WTC11 (cell line): ENCODE data around the gene C12orf56. TPM values are rescaled to one million over a fixed set of nuclear protein-coding genes. Genes with fewer than 3 reads are reported as not detected.

Experiments
- ATAC-seq: fragments of 200-7000 bp; cut with Tn5 transposase; 2 replicates; pipeline ENCODE4 v1.10.0; 2021; ENCODE audit warnings: mild to moderate bottlenecking, moderate library complexity
- CTCF ChIA-PET: fragments of 300-600 bp; sonication (Branson Sonifier 250); formaldehyde crosslinking; loops from one replicate; lab custom pipeline; 2021; ENCODE audit warnings: antibody characterized with exemption; lab: Charles Lee
- POLR2A ChIA-PET: fragments of 350-600 bp; sonication (Branson Sonifier 250); formaldehyde crosslinking; loops from one replicate; lab custom pipeline; 2021; ENCODE audit warnings: antibody characterized with exemption; lab: Charles Lee
- DNase-seq: peaks from one replicate; pipeline ENCODE4 v3.0.0; 2021; ENCODE audit warnings: low spot score
- H3K27ac Mint-ChIP-seq: 2 replicates; pipeline ENCODE4 v1.8.0; 2021; ENCODE audit warnings: mixed read lengths
- H3K27me3 Mint-ChIP-seq: 2 replicates; pipeline ENCODE4 v1.8.0; 2021; ENCODE audit warnings: low read depth, mild to moderate bottlenecking, moderate library complexity, mixed read lengths
- H3K36me3 Mint-ChIP-seq: 2 replicates; pipeline ENCODE4 v1.8.0; 2021; ENCODE audit warnings: mixed read lengths
- H3K4me1 Mint-ChIP-seq: 2 replicates; pipeline ENCODE4 v1.8.0; 2022; ENCODE audit warnings: mixed read lengths
- H3K4me3 Mint-ChIP-seq: 2 replicates; pipeline ENCODE4 v1.8.0; 2021; ENCODE audit warnings: mild to moderate bottlenecking, moderate library complexity, mixed read lengths
- H3K9me3 Mint-ChIP-seq: 2 replicates; pipeline ENCODE4 v1.8.0; 2021; ENCODE audit warnings: mixed read lengths
- AR ChIP-seq: fragments of 250-450 bp; sonication (Bioruptor Pico); IDR thresholded peaks from 2 replicates; pipeline ENCODE4 v1.9.0; 2021; ENCODE audit warnings: mild to moderate bottlenecking
- CREM ChIP-seq: sonication (generic); formaldehyde crosslinking; IDR thresholded peaks from 2 replicates; pipeline ENCODE4 v1.8.1; 2022; ENCODE audit warnings: mild to moderate bottlenecking, missing genetic modification reagents, moderate library complexity
- CTCF ChIP-seq: fragments of 200-600 bp; IDR thresholded peaks from 2 replicates; pipeline ENCODE4 v1.8.0; 2022; ENCODE audit warnings: antibody characterized with exemption
- FOXP4 ChIP-seq: sonication (generic); formaldehyde crosslinking; IDR thresholded peaks from 2 replicates; pipeline ENCODE4 v1.8.0; 2022; ENCODE audit warnings: mild to moderate bottlenecking, missing genetic modification reagents
- GRHL2 ChIP-seq: fragments of 250-450 bp; sonication (Bioruptor Pico); IDR thresholded peaks from 2 replicates; pipeline ENCODE4 v1.8.0; 2022; ENCODE audit warnings: mild to moderate bottlenecking, moderate library complexity; ENCODE audit not compliant: insufficient replicate concordance, severe bottlenecking
- HMGA2 ChIP-seq: fragments of 250-450 bp; sonication (Bioruptor Pico); IDR thresholded peaks from 2 replicates; pipeline ENCODE4 v1.4.0; 2021; ENCODE audit warnings: mild to moderate bottlenecking, moderate library complexity
- IRF1 ChIP-seq: sonication (generic); formaldehyde crosslinking; IDR thresholded peaks from 2 replicates; pipeline ENCODE4 v1.8.0; 2023; ENCODE audit warnings: missing genetic modification reagents
- IRF2 ChIP-seq: sonication (generic); formaldehyde crosslinking; IDR thresholded peaks from 2 replicates; pipeline ENCODE4 v1.8.0; 2022; ENCODE audit warnings: low read depth, missing genetic modification reagents, borderline replicate concordance
- NR3C1 ChIP-seq: sonication (generic); formaldehyde crosslinking; conservative IDR thresholded peaks from 2 replicates; pipeline ENCODE4 v1.8.1; 2023; ENCODE audit warnings: low read depth, mild to moderate bottlenecking, missing genetic modification reagents
- STAT6 ChIP-seq: sonication (generic); formaldehyde crosslinking; conservative IDR thresholded peaks from 2 replicates; pipeline ENCODE4 v1.8.1; 2023; ENCODE audit warnings: mild to moderate bottlenecking, low read depth, missing genetic modification reagents, moderate library complexity
- TEAD1 ChIP-seq: sonication (generic); formaldehyde crosslinking; IDR thresholded peaks from 2 replicates; pipeline ENCODE4 v1.8.0; 2022; ENCODE audit warnings: mild to moderate bottlenecking, missing genetic modification reagents
- USF1 ChIP-seq: sonication (generic); formaldehyde crosslinking; IDR thresholded peaks from 2 replicates; pipeline ENCODE4 v1.8.0; 2022; ENCODE audit warnings: mild to moderate bottlenecking, missing genetic modification reagents
- ZMAT4 ChIP-seq: fragments of 250-450 bp; sonication (Bioruptor Pico); IDR thresholded peaks from 2 replicates; pipeline ENCODE4 v1.9.0; 2021; ENCODE audit warnings: mild to moderate bottlenecking
- ZNF281 ChIP-seq: sonication (generic); formaldehyde crosslinking; IDR thresholded peaks from 2 replicates; pipeline ENCODE4 v1.8.0; 2023; ENCODE audit warnings: mild to moderate bottlenecking, missing genetic modification reagents
- ZNF317 ChIP-seq: sonication (generic); formaldehyde crosslinking; IDR thresholded peaks from 2 replicates; pipeline ENCODE4 v1.8.1; 2023; ENCODE audit warnings: low read depth, mild to moderate bottlenecking, moderate library complexity, missing genetic modification reagents, borderline replicate concordance
- ZNF416 ChIP-seq: fragments of 250-450 bp; sonication (Bioruptor Pico); IDR thresholded peaks from 2 replicates; pipeline ENCODE4 v1.9.0; 2021; ENCODE audit warnings: mild to moderate bottlenecking, inconsistent platforms
- ZSCAN18 ChIP-seq: fragments of 250-450 bp; sonication (Bioruptor Pico); IDR thresholded peaks from 2 replicates; pipeline ENCODE4 v2.1.2; 2022; ENCODE audit warnings: mild to moderate bottlenecking, moderate library complexity
- total RNA-seq: library from RNA; stranded (reverse); gene quantifications from 3 replicates; pipeline ENCODE4 v1.2.3, GENCODE V29; 2021

C12orf56 gene
- total RNA-seq, 1 experiment from 2014 or later = 2.5 TPM

GRCh38 chr12:64237382-64237781 is 153.2 kb downstream of the C12orf56 start (continued):
- no peak for TF ChIP-seq FOXP4 (CRISPR knock-in tag)

GRCh38 chr12:64236549-64236948 is 154.0 kb downstream of the C12orf56 start:
- POLR2A ChIA-PET = no interaction called here
- ATAC-seq = peak; percentile 60; the same call in 1 of the 2 replicates

More at GRCh38 chr12:64236549-64236948, 154.0 kb downstream of the C12orf56 start:
- no peaks in the 10 kb centered on the region for H3K36me3 Mint-ChIP-seq
- 0 out of 2 replicates have a peak, but pooled peaks cover 6% of the 10 kb centered on the region for H3K4me1 Mint-ChIP-seq
- H3K9me3 Mint-ChIP-seq = no peaks in the 10 kb centered on the region
- no peak overlapping the region for H3K4me3 Mint-ChIP-seq
- CTCF ChIA-PET = interaction anchor here (1.0 to 1.3 kb wide), 2 partner anchors 393 to 397 kb away, joined by 4 read pairs; no protein-coding TSS in a partner anchor
- DNase-seq = no peak
- TF ChIP-seq ZNF281 (no peak), USF1 (no peak), ZSCAN18 (no peak), ZMAT4 (no peak), GRHL2 (CRISPR knock-in tag) (no peak), NR3C1 (CRISPR knock-in tag) (no peak), HMGA2 (CRISPR knock-in tag) (no peak), ZNF416 (CRISPR knock-in tag) (no peak), CREM (no peak), IRF1 (CRISPR knock-in tag) (no peak), TEAD1 (CRISPR knock-in tag) (no peak), IRF2 (CRISPR knock-in tag) (no peak), AR (no peak), CTCF (no peak), STAT6 (no peak), ZNF317 (no peak)
- no peak overlapping the region for H3K27ac Mint-ChIP-seq
- no peaks in the 10 kb centered on the region for H3K27me3 Mint-ChIP-seq
